DND-41 (cell line): ENCODE data around the gene CLK2.
A peak's percentile ranks its signal among the peaks of the same experiment; 100 is the strongest.

Experiments used
- ATAC-seq: fragments of 200-7000 bp; cut with Tn5 transposase; 3 replicates; pipeline ENCODE4 v1.9.1; 2021; ENCODE audit warnings: low read depth; ENCODE audit not compliant: insufficient read depth
- DNase-seq: peaks from one replicate; pipeline ENCODE4 v3.0.0-alpha.2; 2020
- H2AFZ ChIP-seq: 2 replicates; pipeline ENCODE4 v1.6.0; 2012; ENCODE audit warnings: low read depth, low read length
- H3K27ac ChIP-seq: 2 replicates; pipeline ENCODE4 v1.5.1; 2012; ENCODE audit warnings: low read length, inconsistent platforms
- H3K27me3 ChIP-seq: fragments of 200-600 bp; sonication (generic); 2 replicates; pipeline ENCODE4 v1.6.0; 2012; ENCODE audit warnings: low read length, mild to moderate bottlenecking, inconsistent platforms; ENCODE audit not compliant: insufficient read depth, poor library complexity
- H3K36me3 ChIP-seq: 2 replicates; pipeline ENCODE4 v1.5.1; 2012; ENCODE audit warnings: low read length, inconsistent platforms; ENCODE audit not compliant: insufficient read depth
- H3K4me1 ChIP-seq: 2 replicates; pipeline ENCODE4 v1.5.1; 2012; ENCODE audit warnings: mild to moderate bottlenecking, low read length; ENCODE audit not compliant: insufficient read depth
- H3K4me2 ChIP-seq: 2 replicates; pipeline ENCODE4 v1.6.0; 2012; ENCODE audit warnings: mild to moderate bottlenecking, moderate library complexity, low read length, inconsistent platforms; ENCODE audit not compliant: insufficient read depth
- H3K4me3 ChIP-seq, 2 experiments: fragments of 200-600 bp in 1 of 2; shearing (Covaris generic) in 1 of 2; 2 replicates each; pipeline ENCODE4 v1.5.1; 2012 to 2016; ENCODE audit warnings: inconsistent platforms in 2 of 2, low read length in 2 of 2, mild to moderate bottlenecking in 2 of 2, low read depth in 1 of 2, moderate library complexity in 1 of 2
- H3K79me2 ChIP-seq: 2 replicates; pipeline ENCODE4 v1.6.0; 2012; ENCODE audit warnings: low read length, inconsistent platforms; ENCODE audit not compliant: insufficient read depth
- H3K9ac ChIP-seq: 2 replicates; pipeline ENCODE4 v1.6.0; 2012; ENCODE audit warnings: low read depth, mild to moderate bottlenecking, inconsistent platforms, low read length, moderate library complexity
- H3K9me3 ChIP-seq: 2 replicates; pipeline ENCODE4 v1.5.1; 2012; ENCODE audit warnings: low read length, moderate library complexity, mild to moderate bottlenecking, inconsistent platforms; ENCODE audit not compliant: insufficient read depth, severe bottlenecking
- H4K20me1 ChIP-seq: 2 replicates; pipeline ENCODE4 v1.6.0; 2012; ENCODE audit warnings: low read length; ENCODE audit not compliant: insufficient read depth
- CTCF ChIP-seq: IDR thresholded peaks from 2 replicates; pipeline ENCODE4 v1.5.1; 2012; ENCODE audit warnings: borderline replicate concordance, low read length, moderate library complexity, mild to moderate bottlenecking; ENCODE audit not compliant: poor library complexity, severe bottlenecking; ENCODE audit errors: extremely low read depth
- EZH2 ChIP-seq: IDR thresholded peaks from 3 replicates; pipeline ENCODE4 v1.6.1; 2012; ENCODE audit warnings: borderline replicate concordance, low read depth, mild to moderate bottlenecking, moderate library complexity, low read length, inconsistent platforms; ENCODE audit not compliant: severe bottlenecking

The CLK2 gene

GRCh38 chr1:155305881-155306391 is 32.6 kb upstream of the CLK2 start:
- Histone ChIP-seq H4K20me1 (peaks cover 3% of the 10 kb centered on the region; the same call in 1 of the 2 replicates), H3K9me3 (no peaks in the 10 kb centered on the region), H2AFZ (0 out of 2 replicates have a peak overlapping the region, but pooled peaks have one; percentile 43), H3K36me3 (peaks cover 11% of the 10 kb centered on the region), H3K27ac (0 out of 2 replicates have a peak overlapping the region, but pooled peaks have one; percentile 27), H3K4me1 (peaks cover 26% of the 10 kb centered on the region), H3K4me3 (no peak overlapping the region), H3K27me3 (no peaks in the 10 kb centered on the region), H3K4me2 (no peak overlapping the region), H3K9ac (no peak overlapping the region), H3K79me2 (peaks cover 23% of the 10 kb centered on the region)
- ATAC-seq: no peak
- no peak for TF ChIP-seq CTCF
- no peak for TF ChIP-seq EZH2
- DNase-seq: no peak

- Histone ChIP-seq H3K27me3 (no peaks in the 10 kb centered on the region), H2AFZ (no peak overlapping the region), H3K4me1 (peaks cover 13% of the 10 kb centered on the region), H3K79me2 (peaks cover 10% of the 10 kb centered on the region), H3K9ac (no peak overlapping the region), H3K36me3 (no peaks in the 10 kb centered on the region; the same call in 1 of the 2 replicates), H3K4me3 (no peak overlapping the region), H4K20me1 (no peaks in the 10 kb centered on the region), H3K9me3 (no peaks in the 10 kb centered on the region), H3K27ac (no peak overlapping the region), H3K4me2 (no peak overlapping the region)
- no peak for TF ChIP-seq CTCF
- no peak for TF ChIP-seq EZH2
- no peak for DNase-seq
- ATAC-seq: no peak
These were observed 31.3 kb upstream of the CLK2 start for GRCh38 chr1:155304558-155305063.

GRCh38 chr1:155301342-155301841 is 28.1 kb upstream of the CLK2 start, which contains the start of gene PKLR:
Gene PKLR, minus strand, starts transcription at chr1:155301438. Its CDS starts 43 bp downstream, at chr1:155301395.
- H3K4me3 ChIP-seq: no peak within 1 kb of the TSS

More at GRCh38 chr1:155301342-155301841, 28.1 kb upstream of the CLK2 start, which contains the start of gene PKLR:
- no peaks in the 10 kb centered on the region for H3K9me3 ChIP-seq
- no peaks in the 10 kb centered on the region for H4K20me1 ChIP-seq
- H3K27ac ChIP-seq: no peak within 1 kb of the TSS
- TF ChIP-seq EZH2 (no peak), CTCF (no peak)
- no peak for DNase-seq
- no peaks in the 10 kb centered on the region for H3K27me3 ChIP-seq
- no peaks in the 10 kb centered on the region for H3K36me3 ChIP-seq
- H3K4me1 ChIP-seq: no peaks in the 10 kb centered on the region
- no peak within 1 kb of the TSS for H3K4me2 ChIP-seq
- H2AFZ ChIP-seq: no peak within 1 kb of the TSS
- H3K9ac ChIP-seq: no peak within 1 kb of the TSS
- no peak for ATAC-seq
- no peaks in the 10 kb centered on the region for H3K79me2 ChIP-seq
